ENCODE data around the gene SLC6A9.

SLC6A9 gene

GRCh38 chr1:44031252-44032169 lies at the start of gene SLC6A9:
SLC6A9 (minus strand) TSS chr1:44031462; CDS start chr1:44024277, 7,185 bp downstream.
- DNase-seq (ENCODE audit: low spot score), result no peak

GRCh38 chr1:44079566-44079965 lies 48.3 kb upstream of the SLC6A9 start:
- DNase-seq (ENCODE audit: low spot score), result no peak

- no peak for DNase-seq (ENCODE audit: low spot score)
Observed at GRCh38 chr1:44078104-44078503, 46.8 kb upstream of the SLC6A9 start.

- no peak for DNase-seq (ENCODE audit: low spot score)
Observed at GRCh38 chr1:44077421-44077820, 46.2 kb upstream of the SLC6A9 start.

- DNase-seq (ENCODE audit: low spot score), result no peak
Observed at GRCh38 chr1:44076066-44076465, 44.8 kb upstream of the SLC6A9 start.

- no peak for DNase-seq (ENCODE audit: low spot score)
Observed at GRCh38 chr1:44074415-44074814, 43.2 kb upstream of the SLC6A9 start.

GRCh38 chr1:44073528-44073927 lies 42.3 kb upstream of the SLC6A9 start:
- no peak for DNase-seq (ENCODE audit: low spot score)

- no peak for DNase-seq (ENCODE audit: low spot score)
Observed at GRCh38 chr1:44072821-44073220, 41.6 kb upstream of the SLC6A9 start.

GRCh38 chr1:44072204-44072603 lies 40.9 kb upstream of the SLC6A9 start:
- no peak for DNase-seq (ENCODE audit: low spot score)

GRCh38 chr1:44071461-44071860 lies 40.2 kb upstream of the SLC6A9 start:
- DNase-seq (ENCODE audit: low spot score), result no peak

- no peak for DNase-seq (ENCODE audit: low spot score)
Observed at GRCh38 chr1:44068442-44068921, 37.2 kb upstream of the SLC6A9 start.

- DNase-seq (ENCODE audit: low spot score), result no peak
Observed at GRCh38 chr1:44067266-44068250, 36.3 kb upstream of the SLC6A9 start.

GRCh38 chr1:44062656-44063179 lies 31.5 kb upstream of the SLC6A9 start:
- no peak for DNase-seq (ENCODE audit: low spot score)

- DNase-seq (ENCODE audit: low spot score), result no peak
Observed at GRCh38 chr1:44061857-44062256, 30.6 kb upstream of the SLC6A9 start.

GRCh38 chr1:44060830-44061267 lies 29.6 kb upstream of the SLC6A9 start:
- DNase-seq (ENCODE audit: low spot score), result no peak

GRCh38 chr1:44059664-44060355 lies 28.5 kb upstream of the SLC6A9 start:
- DNase-seq (ENCODE audit: low spot score), result no peak

- DNase-seq (ENCODE audit: low spot score), result no peak
Observed at GRCh38 chr1:44059212-44059611, 27.9 kb upstream of the SLC6A9 start.

GRCh38 chr1:44057293-44057692 lies 26.0 kb upstream of the SLC6A9 start:
- DNase-seq (ENCODE audit: low spot score), result no peak

- DNase-seq (ENCODE audit: low spot score), result no peak
Observed at GRCh38 chr1:44053394-44053793, 22.1 kb upstream of the SLC6A9 start.

- no peak for DNase-seq (ENCODE audit: low spot score)
Observed at GRCh38 chr1:44050261-44050660, 19.0 kb upstream of the SLC6A9 start.

- DNase-seq (ENCODE audit: low spot score), result no peak
Observed at GRCh38 chr1:44049839-44050238, 18.6 kb upstream of the SLC6A9 start.

Measured in CD4-positive, alpha-beta T cell treated with Interleukin-15 for 4 hours (primary cell).